Forelimb muscle (tissue), 1 donor: Measurements from ENCODE around the gene LAMP1. TPM values are rescaled to one million over a fixed set of nuclear protein-coding genes. Genes with fewer than 3 reads are reported as not detected.
"Not testable (repeated sequence)": the region's sequence is repeated elsewhere in the genome, so short reads cannot be mapped to it uniquely, and the experiment has no call there.

Source experiments
- DNase-seq: peaks from one replicate; pipeline ENCODE4 v3.0.0-alpha.2; 2013; ENCODE audit warnings: low read depth
- polyA plus RNA-seq: library from polyadenylated mRNA; unstranded; fragments of 120-200 nt; gene quantifications from one replicate; pipeline ENCODE4 v1.2.1, GENCODE V29; 2013; ENCODE audit not compliant: insufficient read length

The LAMP1 gene
- polyA plus RNA-seq, 1 donor: 79.0 TPM

- no peak for DNase-seq
Measured at GRCh38 chr13:113297370-113298042, 467 bp downstream of the LAMP1 start.

- no peak for DNase-seq
Measured at GRCh38 chr13:113298043-113298945, 1.3 kb downstream of the LAMP1 start.

GRCh38 chr13:113299951-113300350 is 2.9 kb downstream of the LAMP1 start:
- no peak for DNase-seq

- no peak for DNase-seq
Measured at GRCh38 chr13:113302986-113303385, 5.9 kb downstream of the LAMP1 start.

- DNase-seq: no peak
Measured at GRCh38 chr13:113304121-113304520, 7.1 kb downstream of the LAMP1 start.

- DNase-seq: no peak
Measured at GRCh38 chr13:113305208-113305607, 8.2 kb downstream of the LAMP1 start.

GRCh38 chr13:113307491-113307890 is 10.5 kb downstream of the LAMP1 start:
- no peak for DNase-seq

- DNase-seq: no peak
Measured at GRCh38 chr13:113309473-113309872, 12.4 kb downstream of the LAMP1 start.

- not testable (repeated sequence) for DNase-seq
Measured at GRCh38 chr13:113314112-113314511, 17.1 kb downstream of the LAMP1 start.

GRCh38 chr13:113314895-113315470 is 17.9 kb downstream of the LAMP1 start:
- not testable (repeated sequence) for DNase-seq

GRCh38 chr13:113315992-113316391 is 19.0 kb downstream of the LAMP1 start:
- no peak for DNase-seq

- DNase-seq: no peak
Measured at GRCh38 chr13:113317031-113317430, 20.0 kb downstream of the LAMP1 start.

GRCh38 chr13:113318956-113319355 is 21.9 kb downstream of the LAMP1 start:
- DNase-seq: no peak

- DNase-seq: no peak
Measured at GRCh38 chr13:113319371-113319770, 22.3 kb downstream of the LAMP1 start.

GRCh38 chr13:113320226-113320875 is 23.3 kb downstream of the LAMP1 start:
- DNase-seq: no peak

GRCh38 chr13:113321546-113321945 is 24.5 kb downstream of the LAMP1 start:
- DNase-seq: no peak

GRCh38 chr13:113322043-113322461 is 25.0 kb downstream of the LAMP1 start:
- no peak for DNase-seq

GRCh38 chr13:113322890-113323651 is 26.0 kb downstream of the LAMP1 start:
- DNase-seq: no peak

- no peak for DNase-seq
Measured at GRCh38 chr13:113323869-113324268, 26.8 kb downstream of the LAMP1 start.

GRCh38 chr13:113324398-113324797 is 27.4 kb downstream of the LAMP1 start:
- DNase-seq: no peak

- no peak for DNase-seq
Measured at GRCh38 chr13:113325779-113326178, 28.7 kb downstream of the LAMP1 start.
